ENCODE measurements around the gene SLC4A5.
A peak's percentile ranks its signal among the peaks of the same experiment; 100 is the strongest.

SLC4A5 gene

DNA sequence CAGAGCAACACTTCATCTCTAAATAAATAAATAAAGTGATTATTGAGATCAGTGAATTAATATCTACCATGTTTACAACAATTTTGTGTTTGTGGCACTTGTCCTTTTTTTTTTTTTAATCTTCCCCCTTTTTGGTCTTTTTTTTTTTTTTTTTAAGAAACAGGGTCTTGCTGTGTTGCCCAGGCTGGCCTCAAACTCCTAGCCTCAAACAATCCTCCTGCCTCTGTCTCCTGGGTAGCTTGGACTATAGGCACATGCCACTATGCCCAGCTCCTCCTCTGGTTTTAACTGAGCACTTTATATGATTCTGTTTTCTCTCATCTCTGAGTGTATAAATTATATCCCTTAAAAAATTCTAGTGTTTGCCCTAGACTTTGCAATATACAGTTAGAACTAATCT is 30.3 kb downstream of the SLC4A5 start:
- DNase-seq = no peak

DNA sequence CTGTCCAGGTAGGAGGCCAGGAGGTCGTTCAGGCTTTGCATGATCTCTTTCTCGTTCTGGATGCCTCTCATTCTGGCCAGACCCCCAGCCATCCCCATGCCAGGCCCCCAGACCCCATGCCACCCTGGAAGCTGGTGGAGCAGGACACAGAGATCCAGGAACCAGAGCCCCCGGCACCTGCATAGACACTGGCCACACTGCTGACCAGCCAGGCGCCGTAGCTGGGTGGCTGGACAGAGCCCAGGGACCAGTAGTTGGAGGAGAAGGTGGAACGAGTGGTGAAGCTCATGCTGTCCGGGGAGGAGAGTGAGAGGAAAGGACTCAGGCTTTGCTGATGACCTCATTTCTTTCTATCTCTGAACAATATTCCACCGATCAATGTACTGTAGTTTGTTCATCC is 35.5 kb downstream of the SLC4A5 start:
- no peak for DNase-seq

DNA sequence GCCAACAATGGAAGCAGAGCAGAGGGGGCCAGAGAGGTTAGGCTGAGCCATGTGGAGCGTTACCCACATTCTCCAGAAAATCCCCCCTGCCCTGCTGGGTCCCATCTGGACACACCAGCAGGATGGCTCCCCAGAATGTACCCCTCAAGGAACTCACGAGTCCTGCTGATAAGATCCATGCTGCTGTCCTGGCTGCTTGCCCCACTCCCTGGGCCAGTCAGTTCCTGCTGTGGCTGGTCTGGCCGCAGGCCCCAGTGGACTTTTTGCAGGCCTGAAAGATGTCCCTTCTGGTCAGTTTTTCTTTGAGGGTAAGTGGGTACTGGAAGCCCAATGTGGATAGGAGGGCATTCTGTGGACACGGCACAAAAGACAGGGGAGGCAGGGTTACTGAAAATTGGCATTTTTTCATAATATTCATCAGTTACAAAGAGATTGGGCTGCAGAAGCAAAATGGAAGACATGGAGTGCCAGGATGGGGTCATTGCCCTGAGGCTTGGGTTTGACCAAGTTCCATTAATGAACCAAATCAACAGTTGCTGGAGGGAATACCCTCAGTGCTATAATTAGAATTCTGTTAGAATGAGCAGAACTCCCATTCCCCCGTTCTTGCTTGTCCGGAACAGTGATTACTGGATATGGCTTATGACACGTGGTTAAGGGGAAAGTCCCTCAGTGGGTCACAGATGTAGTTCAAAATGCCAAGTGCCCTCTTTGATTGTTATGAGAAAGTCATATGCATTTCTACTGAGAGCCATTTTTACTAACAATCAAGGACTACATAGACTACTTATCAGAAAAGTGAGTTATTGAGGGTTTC is 38.7 kb downstream of the SLC4A5 start:
- no peak for DNase-seq

DNA sequence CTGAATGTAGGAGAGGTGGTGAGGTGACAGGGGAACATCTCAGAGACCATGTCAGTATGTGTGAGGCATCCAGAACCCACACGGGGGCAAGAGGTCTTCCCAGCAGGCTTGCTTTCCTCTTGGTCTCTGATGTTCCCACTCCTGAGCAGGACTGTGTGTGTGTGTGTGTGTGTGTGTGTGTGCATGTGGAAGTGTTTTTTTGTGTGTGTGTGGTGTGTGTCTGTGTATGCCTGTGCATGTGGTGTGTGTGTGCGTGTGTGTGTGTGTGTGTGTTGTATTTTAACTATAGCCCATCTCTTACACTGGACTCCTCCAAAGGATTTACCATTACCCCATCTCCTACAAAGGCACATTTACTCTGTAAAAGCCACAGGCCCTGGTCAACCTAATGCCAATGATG is 40.4 kb downstream of the SLC4A5 start:
- DNase-seq = no peak

DNA sequence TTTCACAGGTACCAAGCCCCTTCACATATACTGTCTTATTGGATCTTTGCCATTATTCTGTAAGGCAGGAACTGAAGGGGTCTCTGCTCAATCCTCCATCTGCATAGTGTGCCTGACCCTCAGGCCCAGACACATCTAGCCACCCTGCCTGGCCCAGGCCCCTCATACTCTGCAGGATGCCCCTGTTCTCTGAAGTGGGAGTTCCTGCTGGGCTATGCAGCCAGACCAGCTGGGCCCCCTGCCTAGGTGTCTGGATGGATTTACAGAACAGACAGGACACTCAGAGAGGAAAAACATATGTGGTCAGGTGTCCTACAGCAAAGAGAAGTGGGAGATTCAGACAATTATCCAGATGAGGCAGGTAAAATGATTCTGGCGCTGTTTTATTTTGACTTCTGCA is 42.0 kb downstream of the SLC4A5 start:
- DNase-seq = no peak

DNA sequence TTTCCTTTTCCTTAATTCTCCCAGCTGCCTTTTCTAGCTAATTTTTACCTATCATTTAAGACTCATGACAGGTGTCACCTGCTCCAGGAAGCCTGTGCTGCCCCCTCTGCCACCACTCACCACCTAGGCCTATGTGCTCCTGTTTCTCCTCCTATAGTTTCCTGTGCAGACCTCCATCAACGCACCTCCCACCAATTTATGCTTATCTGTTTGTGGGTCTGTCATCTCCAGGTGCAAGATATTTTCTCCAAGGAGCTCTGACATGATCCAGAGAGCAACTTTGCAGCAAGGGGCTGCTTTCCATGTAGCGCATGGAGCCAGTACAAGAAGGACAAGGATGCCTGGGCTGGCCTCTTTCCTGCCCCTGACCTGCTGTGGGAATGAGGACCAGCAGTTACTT is 42.7 kb downstream of the SLC4A5 start:
- DNase-seq = no peak

DNA sequence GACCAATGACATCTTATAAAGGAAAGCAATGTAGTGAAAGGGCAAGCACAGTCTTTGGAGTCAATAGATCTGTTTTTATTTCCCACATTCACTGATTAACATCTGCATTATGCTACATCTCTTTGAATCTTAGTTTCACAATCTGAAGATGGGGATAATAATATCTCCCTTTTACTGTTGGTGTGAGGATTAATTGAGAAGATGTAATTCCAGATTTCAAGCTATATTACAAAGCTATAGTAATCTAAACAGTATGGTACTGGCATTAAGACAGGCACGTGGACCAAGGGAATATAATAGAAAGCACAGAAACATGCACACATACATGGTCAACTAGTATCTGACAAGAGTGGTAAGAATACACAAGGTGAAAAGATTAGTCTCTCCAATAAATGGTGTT is 45.3 kb downstream of the SLC4A5 start:
- DNase-seq = no peak

DNA sequence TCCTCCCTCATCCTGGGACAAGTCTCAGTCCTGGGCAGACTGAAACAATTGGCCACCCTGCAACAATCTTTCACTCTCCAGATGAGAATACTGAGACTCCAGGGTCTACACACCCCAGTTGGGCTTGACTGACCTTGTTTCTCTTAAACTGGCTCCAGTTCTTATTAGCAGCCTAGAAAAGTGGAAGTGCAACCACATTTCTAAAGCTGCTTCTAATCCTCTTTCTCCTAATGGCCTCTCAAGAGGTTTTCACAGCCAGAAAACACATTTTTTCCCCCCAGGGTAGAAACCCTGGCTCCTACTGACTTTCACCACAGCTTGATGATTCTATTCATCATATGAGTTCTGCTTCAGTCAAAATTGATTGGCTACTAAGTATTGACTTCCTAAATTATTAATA is 45.8 kb downstream of the SLC4A5 start:
- no peak for DNase-seq

DNA sequence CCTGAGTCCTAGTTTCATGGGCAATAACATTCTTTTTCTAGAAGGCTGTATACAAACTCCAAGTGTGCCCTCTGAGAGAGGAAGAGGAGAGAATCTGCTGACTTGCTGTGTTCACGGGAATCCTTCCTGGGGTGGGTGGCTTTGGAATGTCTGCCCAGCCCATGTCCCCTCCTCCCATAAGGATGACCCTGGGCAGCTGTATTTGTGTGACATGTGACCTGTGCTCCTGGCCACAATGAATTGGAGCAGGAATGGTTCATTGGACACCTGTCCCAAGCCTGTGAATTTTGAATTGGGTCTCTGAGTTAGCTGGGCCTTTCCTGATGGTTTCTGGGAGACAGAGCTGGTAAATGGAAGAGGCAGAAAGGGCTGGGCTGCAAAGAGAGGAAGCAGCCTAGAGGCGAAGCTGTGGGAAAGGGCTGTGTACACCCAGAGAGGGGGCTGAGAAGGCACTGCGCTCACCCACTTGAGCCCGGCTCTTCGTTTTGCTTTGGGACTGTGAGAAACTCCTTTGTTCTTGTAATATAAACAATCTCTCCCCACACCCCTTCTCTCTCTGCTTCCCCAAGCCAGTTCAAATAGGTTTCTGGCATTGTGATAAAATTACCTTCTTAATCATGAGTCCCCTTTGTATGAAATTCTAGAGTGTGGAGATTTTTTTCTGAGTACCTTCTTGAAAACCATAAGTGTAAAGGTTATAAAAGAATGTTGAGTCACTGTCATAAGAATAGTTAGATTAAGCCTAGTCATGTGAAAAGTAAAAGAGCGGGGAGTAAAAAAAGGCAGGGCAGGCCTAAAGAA is 49.8 kb downstream of the SLC4A5 start:
- no peak for DNase-seq

DNA sequence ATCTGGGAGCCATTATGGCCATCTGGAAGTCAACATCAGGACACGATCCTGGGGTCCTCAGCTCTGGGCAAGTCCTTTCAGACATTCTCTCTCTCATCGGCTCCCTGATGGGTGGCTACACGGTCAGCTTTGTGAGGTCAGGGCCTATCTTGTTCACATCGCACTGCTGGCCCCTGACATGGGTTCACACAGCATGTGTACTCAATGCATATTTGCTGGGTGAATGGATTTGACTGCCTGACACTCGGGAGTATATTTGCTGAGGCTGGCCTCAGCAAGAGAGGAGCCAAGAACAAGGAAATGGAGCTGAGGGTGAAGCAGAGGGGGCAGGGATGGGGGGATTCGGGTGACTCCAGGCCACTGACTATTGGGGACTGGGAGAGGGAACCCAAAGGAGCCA is 50.5 kb downstream of the SLC4A5 start:
- DNase-seq = no peak

DNA sequence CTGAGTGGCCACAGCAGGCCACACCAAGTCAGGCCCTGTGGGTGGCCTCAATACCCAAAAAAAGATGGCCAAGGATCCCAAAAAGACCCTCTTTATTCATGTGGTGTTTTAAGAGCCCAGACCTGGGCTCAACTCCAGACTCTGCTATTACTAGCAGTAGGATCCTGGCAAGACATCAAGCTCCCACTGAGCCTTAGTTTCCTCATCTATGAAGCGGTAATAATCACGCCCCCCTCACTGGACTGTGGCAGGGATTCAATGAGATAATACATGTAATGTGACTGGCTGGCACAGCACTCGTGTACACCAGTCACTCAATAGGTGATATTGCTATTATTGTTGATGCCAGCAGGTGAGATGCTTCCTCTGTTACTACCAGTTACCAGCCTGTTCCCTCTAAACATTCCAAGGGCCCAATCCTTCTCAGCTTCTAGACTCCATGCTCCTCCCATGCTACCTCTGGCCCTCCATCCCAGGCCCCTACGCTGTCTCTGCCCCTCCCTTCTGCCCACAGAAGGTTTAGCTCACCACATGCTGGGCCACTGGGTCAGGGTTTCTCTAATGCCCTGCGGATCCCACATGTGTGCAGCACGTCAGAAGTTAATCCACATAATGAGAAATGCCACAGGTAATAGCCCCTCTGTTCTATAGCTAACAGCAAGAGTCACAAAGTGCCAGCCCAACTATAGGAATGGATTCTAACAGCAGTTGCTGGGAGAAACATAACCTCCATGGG is 51.2 kb downstream of the SLC4A5 start:
- no peak for DNase-seq

DNA sequence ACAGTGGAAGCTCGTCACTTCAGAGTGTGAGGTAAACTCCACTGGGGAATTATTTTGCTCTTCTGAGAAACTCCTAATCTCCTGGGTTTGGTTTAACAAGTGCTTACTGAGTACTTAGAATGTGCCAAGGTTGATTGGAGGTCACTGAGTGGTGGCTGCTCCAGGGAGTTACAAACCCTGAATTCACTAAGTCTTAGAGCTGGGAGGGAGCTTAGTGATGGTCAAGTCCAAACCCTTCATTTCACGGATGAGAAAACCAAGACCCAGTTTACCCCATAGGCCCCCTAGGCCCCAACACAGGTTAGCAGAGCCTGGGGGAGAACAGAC is 52.0 kb downstream of the SLC4A5 start:
- DNase-seq = no peak

DNA sequence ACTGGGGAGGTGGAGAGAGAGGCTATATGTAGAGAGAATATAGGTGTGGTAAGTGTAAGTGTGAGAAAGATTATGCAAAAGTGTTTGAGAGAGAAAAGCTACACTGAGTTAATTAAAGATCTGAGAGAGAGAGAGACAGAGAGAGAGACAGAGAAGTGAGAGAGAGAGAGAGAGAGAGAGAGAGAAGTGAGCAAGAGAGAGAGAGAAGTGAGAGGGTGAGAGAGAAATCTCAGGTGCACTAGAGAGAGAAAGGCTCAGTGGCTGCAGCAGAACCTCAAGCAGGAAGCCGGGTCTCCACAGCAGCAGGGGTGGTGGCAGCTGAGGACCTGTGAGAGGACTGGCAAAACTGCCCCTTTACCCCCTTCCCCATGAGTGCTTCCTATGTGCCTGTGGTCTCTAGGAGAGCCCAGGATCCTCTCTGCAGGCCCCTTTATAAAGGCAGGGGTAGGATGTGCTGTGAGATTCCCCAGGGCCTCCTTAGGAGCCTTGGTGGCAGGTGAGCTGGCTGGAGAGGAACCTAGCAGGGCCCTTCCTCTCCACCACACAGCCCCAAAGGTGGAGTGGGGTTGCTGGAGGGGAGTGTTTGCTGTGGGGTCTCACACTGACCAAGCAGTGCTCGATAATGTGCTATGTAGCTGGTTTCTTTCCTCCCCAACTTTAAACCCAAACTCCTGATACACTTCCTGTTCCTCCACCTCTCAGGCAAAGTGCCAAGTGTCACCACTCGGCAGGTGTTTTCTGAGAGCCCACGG is 52.6 kb downstream of the SLC4A5 start:
- DNase-seq = peak; percentile 12

DNA sequence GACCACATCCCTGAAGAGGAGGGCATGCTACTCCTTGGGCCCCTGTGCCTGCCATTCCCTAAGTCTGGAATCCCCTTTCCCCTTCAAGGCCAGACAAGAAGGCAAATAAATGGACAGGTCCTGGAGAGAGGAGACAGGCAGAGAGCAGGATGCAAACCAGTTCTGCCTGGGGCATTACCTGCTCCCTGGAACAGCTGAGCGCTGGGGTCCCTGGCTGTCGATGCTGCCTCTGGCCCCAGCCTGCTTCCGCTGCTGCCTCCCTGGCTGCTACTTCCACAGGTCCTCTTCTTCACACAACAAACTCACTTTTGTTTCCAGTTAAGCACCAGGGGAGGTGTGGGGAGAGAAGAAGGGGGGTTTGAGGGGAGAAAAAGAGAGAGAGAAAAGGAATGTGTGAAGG is 53.1 kb downstream of the SLC4A5 start:
- no peak for DNase-seq

DNA sequence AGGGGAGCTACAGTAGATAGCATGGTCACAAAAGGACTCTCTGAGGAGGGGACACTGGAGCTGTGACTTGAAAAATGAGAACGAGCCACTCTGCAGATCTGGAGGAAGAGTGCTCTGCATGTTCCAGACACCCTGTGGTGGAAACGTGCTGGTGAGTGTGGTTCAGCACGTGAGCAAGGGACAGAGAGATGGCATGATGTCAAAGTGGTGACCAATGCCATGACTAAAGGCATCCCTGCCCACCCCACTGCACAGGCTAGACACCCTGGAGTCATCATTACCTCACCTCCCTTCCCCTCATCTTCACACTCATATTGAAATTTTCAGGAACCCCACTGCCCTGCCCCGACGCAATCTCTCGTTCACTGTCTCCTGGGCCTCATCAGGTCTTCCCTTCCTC is 56.5 kb downstream of the SLC4A5 start:
- no peak for DNase-seq

DNA sequence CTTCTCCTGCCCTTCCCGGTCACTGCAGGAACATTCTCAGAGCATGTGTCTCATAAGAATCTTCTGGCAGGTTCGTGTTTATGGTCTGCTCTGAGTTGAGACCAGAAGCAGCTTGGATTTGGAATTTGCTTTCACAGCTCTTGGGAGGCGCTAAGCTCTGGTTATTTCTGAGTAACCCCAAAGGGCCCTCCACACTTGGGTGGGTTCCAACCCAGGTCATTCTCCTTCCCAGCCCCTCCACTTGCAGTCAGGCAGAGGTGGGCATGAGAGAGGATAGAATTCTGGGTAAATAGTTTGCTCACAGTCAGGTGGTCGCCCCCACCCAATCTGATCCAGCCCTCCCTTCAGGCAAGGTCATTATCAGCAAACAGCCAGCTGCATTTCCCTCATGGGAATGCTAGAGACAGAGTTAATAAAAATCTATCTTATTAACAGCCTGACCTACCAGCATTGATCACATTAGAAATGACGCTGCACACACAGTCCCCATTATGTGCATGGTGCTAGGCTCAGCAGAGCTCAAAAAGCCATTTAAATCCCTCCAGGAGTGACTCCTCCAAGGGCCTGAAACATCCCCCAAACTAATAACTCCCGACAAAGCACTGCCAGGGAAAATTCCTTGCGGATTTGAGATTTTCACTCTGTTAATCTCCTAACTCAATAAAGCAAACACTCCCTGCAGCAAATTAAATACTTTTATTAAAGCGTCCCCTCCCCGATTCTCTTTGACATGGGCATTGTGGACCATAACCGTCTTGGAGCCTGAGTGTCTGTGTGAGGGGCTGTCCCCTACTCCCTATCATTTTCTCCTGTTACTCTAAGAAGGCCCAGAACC is 61.9 kb downstream of the SLC4A5 start:
- no peak for DNase-seq

DNA sequence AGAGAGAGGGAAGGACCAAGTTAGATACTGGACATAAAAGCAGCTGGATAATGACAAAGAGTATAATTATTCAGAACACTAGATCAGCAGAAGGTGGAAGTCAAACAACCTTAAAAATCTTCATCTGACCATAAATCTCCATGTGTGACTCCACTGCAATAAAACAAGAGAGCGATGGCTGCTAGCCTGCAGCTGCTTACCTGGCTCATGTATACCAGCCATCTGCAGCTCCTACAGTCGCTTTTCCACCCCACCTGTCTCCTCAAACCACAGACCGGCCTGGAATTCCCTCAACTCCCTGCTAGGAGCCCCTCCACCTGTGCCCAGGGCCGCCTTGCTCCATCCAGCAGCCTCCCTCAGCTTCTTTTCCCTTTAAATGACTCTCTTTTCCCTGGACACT is 64.5 kb downstream of the SLC4A5 start:
- DNase-seq = no peak

DNA sequence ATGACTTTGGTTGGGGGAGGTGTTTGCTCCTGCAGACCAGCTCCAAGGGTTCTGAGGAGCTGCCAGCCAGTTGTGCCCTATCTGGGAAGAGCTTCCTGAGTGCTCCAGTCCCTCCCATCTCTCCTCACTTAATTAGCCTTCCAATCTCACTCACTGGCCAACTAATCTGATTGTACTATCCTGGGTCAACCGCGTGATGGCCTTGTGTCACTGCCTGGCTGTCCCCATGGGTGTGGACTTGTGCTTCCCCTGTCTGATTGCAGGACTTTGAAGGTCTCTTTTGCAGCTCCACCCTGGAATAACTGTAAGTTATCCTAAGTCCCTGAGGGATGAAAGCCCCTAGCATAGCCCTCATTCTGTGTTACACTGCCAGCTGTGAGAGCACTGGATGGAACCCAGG is 65.0 kb downstream of the SLC4A5 start:
- DNase-seq = no peak

DNA sequence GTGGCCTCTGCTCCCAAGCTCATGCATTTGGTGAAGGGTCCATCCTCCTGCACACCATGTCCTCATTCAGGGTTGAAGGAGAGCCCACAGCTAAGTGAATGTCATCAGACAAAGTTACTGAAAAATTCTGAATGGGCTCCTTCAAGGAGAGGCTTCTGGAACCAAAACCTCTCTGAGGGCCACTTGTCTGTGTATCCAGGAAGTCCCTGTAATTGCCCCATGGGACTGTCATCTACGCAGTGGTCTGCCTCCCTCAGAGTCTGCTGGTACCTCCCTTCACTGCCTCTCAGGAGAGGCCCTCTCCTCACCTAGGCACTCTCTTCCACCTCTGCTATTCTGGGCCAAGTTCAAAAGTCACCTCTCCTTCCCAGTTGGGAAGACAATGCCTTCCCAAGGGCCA is 68.0 kb downstream of the SLC4A5 start:
- DNase-seq = no peak

DNA sequence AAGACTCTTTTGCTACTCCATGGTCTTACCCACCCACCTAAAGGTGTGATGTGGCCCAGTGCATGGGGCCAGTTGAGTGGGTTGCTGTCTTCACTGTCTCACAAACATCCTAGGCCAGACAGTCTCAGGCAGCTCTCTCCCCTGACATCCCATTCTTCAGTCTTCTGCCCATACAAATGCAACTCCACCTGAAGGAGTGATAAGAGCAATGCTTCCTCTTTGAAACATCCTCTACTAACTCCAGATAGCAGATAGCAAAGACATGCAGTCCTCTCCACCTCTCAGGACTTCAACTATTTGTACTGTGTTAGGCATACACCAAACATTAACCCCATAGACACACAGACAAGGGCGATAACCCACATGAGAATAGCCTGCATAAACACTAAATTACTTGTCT is 73.5 kb downstream of the SLC4A5 start:
- DNase-seq = no peak

DNA sequence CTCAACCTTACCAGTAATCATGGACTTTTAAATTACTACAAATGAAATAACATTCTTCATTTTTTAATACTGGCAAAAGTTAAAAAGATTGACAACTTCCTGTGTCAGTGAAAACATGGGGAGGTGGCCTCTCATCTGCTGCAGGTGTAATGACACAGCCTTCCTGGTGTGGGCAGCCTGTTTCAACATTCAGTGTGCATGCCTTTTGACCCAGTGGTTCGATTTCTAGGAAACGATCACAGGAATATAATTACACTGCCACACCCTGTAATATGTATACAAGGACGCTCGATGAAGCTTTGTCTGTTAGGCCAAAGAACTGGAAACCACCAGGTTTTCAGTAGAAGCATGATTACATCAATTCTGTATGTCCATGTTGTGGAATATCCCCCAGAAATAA is 76.1 kb downstream of the SLC4A5 start:
- DNase-seq = peak; percentile 25

DNA sequence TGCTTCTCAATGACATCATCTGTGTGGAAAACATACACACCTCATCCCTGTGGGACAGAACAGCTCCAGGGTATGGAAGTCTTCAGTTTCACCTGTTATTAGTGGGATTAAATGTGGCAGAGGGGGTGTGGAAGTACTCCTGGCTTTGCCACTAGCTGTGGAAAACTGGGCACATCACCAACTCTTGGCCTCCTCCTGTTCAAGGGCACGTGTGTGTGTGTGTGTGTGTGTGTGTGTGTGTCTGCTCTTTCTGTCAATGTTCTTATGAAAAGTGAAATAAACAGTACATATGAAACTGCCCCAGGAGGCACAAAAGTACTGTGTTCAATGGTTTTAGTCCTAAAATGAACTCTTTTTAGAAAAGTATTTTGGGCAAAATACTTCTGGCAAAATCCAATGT is 78.9 kb downstream of the SLC4A5 start:
- no peak for DNase-seq
